Cortex of kidney (tissue), 1 donor: ENCODE data around the gene KLHL8.
"Not testable (repeated sequence)": the region's sequence is repeated elsewhere in the genome, so short reads cannot be mapped to it uniquely, and the experiment has no call there.

Experiments
- DNase-seq: peaks from one replicate; lab custom pipeline; 2025; lab: John Stamatoyannopoulos, UW

The KLHL8 gene

GRCh38 chr4:87227751-87228151 is 7.3 kb upstream of the KLHL8 start:
- no peak for DNase-seq

GRCh38 chr4:87225936-87226335 is 5.5 kb upstream of the KLHL8 start:
- DNase-seq, result no peak

- DNase-seq, result no peak
Measured at GRCh38 chr4:87224141-87224923, 3.9 kb upstream of the KLHL8 start.

GRCh38 chr4:87219632-87220093 is 755 bp downstream of the KLHL8 start:
- DNase-seq, result no peak

- DNase-seq, result not testable (repeated sequence)
Measured at GRCh38 chr4:87217235-87217763, 3.1 kb downstream of the KLHL8 start.

GRCh38 chr4:87216469-87216868 is 3.9 kb downstream of the KLHL8 start:
- DNase-seq, result no peak

GRCh38 chr4:87213421-87214075 is 6.9 kb downstream of the KLHL8 start:
- DNase-seq, result no peak

GRCh38 chr4:87211249-87211952 is 9.0 kb downstream of the KLHL8 start:
- DNase-seq, result no peak

- DNase-seq, result no peak
Measured at GRCh38 chr4:87209696-87210095, 10.7 kb downstream of the KLHL8 start.

- DNase-seq, result no peak
Measured at GRCh38 chr4:87209182-87209581, 11.2 kb downstream of the KLHL8 start.

GRCh38 chr4:87204559-87204958 is 15.9 kb downstream of the KLHL8 start:
- no peak for DNase-seq

- no peak for DNase-seq
Measured at GRCh38 chr4:87196927-87197326, 23.5 kb downstream of the KLHL8 start.

- no peak for DNase-seq
Measured at GRCh38 chr4:87196146-87196545, 24.3 kb downstream of the KLHL8 start.

- no peak for DNase-seq
Measured at GRCh38 chr4:87193958-87194675, 26.3 kb downstream of the KLHL8 start.

- no peak for DNase-seq
Measured at GRCh38 chr4:87192145-87192919, 28.1 kb downstream of the KLHL8 start.

- DNase-seq, result no peak
Measured at GRCh38 chr4:87188932-87189331, 31.5 kb downstream of the KLHL8 start.

GRCh38 chr4:87188048-87188447 is 32.4 kb downstream of the KLHL8 start:
- no peak for DNase-seq

- DNase-seq, result no peak
Measured at GRCh38 chr4:87185146-87185870, 35.1 kb downstream of the KLHL8 start.

- no peak for DNase-seq
Measured at GRCh38 chr4:87180767-87181166, 39.7 kb downstream of the KLHL8 start.

GRCh38 chr4:87179751-87180150 is 40.7 kb downstream of the KLHL8 start:
- DNase-seq, result no peak
